KG1 (cell line): Measurements from ENCODE around the gene EYS.

Experiments used
- DNase-seq: peaks from one replicate; lab custom pipeline; 2025; lab: John Stamatoyannopoulos, UW

The EYS gene

GRCh38 chr6:64838726-64839125 is 868.3 kb downstream of the EYS start:
- no peak for DNase-seq

- no peak for DNase-seq
Observed at GRCh38 chr6:64831680-64832079, 875.3 kb downstream of the EYS start.

GRCh38 chr6:64817525-64817924 is 889.5 kb downstream of the EYS start:
- DNase-seq, result no peak

- no peak for DNase-seq
Observed at GRCh38 chr6:64815718-64816117, 891.3 kb downstream of the EYS start.

- DNase-seq, result no peak
Observed at GRCh38 chr6:64812138-64812537, 894.9 kb downstream of the EYS start.

GRCh38 chr6:64811119-64811518 is 895.9 kb downstream of the EYS start:
- DNase-seq, result no peak

GRCh38 chr6:64807785-64808184 is 899.2 kb downstream of the EYS start:
- no peak for DNase-seq

GRCh38 chr6:64803470-64804166 is 903.4 kb downstream of the EYS start:
- DNase-seq, result no peak

- DNase-seq, result no peak
Observed at GRCh38 chr6:64792534-64792933, 914.5 kb downstream of the EYS start.

GRCh38 chr6:64789476-64789875 is 917.5 kb downstream of the EYS start:
- DNase-seq, result no peak

- no peak for DNase-seq
Observed at GRCh38 chr6:64786736-64787135, 920.3 kb downstream of the EYS start.

GRCh38 chr6:64782877-64783276 is 924.1 kb downstream of the EYS start:
- no peak for DNase-seq

- DNase-seq, result no peak
Observed at GRCh38 chr6:64777941-64778785, 928.9 kb downstream of the EYS start.

- no peak for DNase-seq
Observed at GRCh38 chr6:64776359-64776758, 930.7 kb downstream of the EYS start.

GRCh38 chr6:64774881-64775280 is 932.1 kb downstream of the EYS start:
- no peak for DNase-seq

- no peak for DNase-seq
Observed at GRCh38 chr6:64750910-64751309, 956.1 kb downstream of the EYS start.

GRCh38 chr6:64737418-64737817 is 969.6 kb downstream of the EYS start:
- no peak for DNase-seq

- no peak for DNase-seq
Observed at GRCh38 chr6:64736421-64736950, 970.5 kb downstream of the EYS start.

- no peak for DNase-seq
Observed at GRCh38 chr6:64733433-64733832, 973.6 kb downstream of the EYS start.

GRCh38 chr6:64732888-64733287 is 974.1 kb downstream of the EYS start:
- DNase-seq, result no peak

GRCh38 chr6:64729522-64729921 is 977.5 kb downstream of the EYS start:
- DNase-seq, result no peak

GRCh38 chr6:64727075-64727474 is 980.0 kb downstream of the EYS start:
- DNase-seq, result no peak

- no peak for DNase-seq
Observed at GRCh38 chr6:64724091-64724490, 982.9 kb downstream of the EYS start.
